Stimulated activated naive B cell treated with anti-CD40 and anti-IgM and Interleukin-4, amounts not matched to agents 10 μg/mL and 1 μg/mL and 100 μg/mL, for 72 hours (primary cell): ENCODE data around the gene UNC119B.
A peak's percentile ranks its signal among the peaks of the same experiment; 100 is the strongest.

Experiments used
- ATAC-seq, 2 donors: fragments of 150-1000 bp; cut with Tn5 transposase; replicated peaks; 2 replicates each; pipeline ENCODE4 v1.10.0; 2021; ENCODE audit warnings: moderate library complexity in 1 of 2
- DNase-seq: peaks from one replicate; pipeline ENCODE4 v3.0.0; 2021
- H3K27ac Mint-ChIP-seq: one replicate; pipeline ENCODE4 v1.8.0; 2022; ENCODE audit warnings: mild to moderate bottlenecking, mixed read lengths
- H3K27me3 Mint-ChIP-seq, 2 donors: one replicate each; pipeline ENCODE4 v1.8.0; 2022; ENCODE audit warnings: mixed read lengths in 2 of 2
- H3K36me3 Mint-ChIP-seq, 2 donors: one replicate each; pipeline ENCODE4 v1.8.0; 2022; ENCODE audit warnings: mixed read lengths in 2 of 2, mild to moderate bottlenecking in 1 of 2
- H3K4me1 Mint-ChIP-seq, 2 donors: one replicate each; pipeline ENCODE4 v1.8.0; 2022; ENCODE audit warnings: mixed read lengths in 2 of 2, mild to moderate bottlenecking in 1 of 2
- H3K4me3 Mint-ChIP-seq, 2 donors: one replicate each; pipeline ENCODE4 v1.8.0; 2022; ENCODE audit warnings: mild to moderate bottlenecking in 2 of 2, mixed read lengths in 2 of 2, moderate library complexity in 1 of 2
- H3K9me3 Mint-ChIP-seq, 2 donors: one replicate each; pipeline ENCODE4 v1.8.0; 2022; ENCODE audit warnings: mixed read lengths in 2 of 2, mild to moderate bottlenecking in 1 of 2

The UNC119B gene

DNA sequence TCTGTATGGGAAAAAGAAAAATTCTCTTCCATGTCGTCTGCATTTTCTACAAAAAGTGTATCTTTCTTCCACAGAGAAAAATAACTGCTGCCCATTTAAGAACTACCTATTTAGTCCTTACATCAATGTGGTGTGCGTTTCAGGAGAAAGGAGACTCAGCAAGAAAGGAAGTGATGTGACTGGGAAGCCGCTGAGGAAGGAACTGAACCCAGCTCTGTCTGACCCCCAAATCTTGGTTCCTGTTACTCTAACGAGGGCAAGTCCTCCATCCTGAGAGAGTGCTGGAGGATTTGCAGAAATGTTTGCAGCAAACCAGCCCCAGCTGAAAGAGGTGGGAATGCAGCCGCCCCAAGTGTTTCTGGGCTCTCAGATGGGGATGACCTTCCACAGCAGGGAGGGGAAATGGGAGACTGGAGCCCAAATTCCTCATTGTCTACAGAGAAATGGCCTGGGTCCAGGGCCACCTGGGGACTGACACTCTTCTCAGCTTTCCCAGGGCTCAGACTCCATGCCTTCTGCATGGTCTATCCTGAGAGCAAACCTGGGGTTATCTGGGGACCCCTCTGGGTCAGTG lies 30.0 kb upstream of the UNC119B start:
- Mint-ChIP-seq H3K27ac (peak overlapping the region; percentile 71), H3K27me3 (no peaks in the 10 kb centered on the region), H3K4me3 (peak overlapping the region; percentile 25 to 47), H3K9me3 (peaks cover 0 to 2% of the 10 kb centered on the region in 2 donors), H3K4me1 (peaks cover 28 to 67% of the 10 kb centered on the region in 2 donors), H3K36me3 (no peaks in the 10 kb centered on the region)
- peak in 1 of 2 donors; percentile 20 for ATAC-seq
- no peak for DNase-seq

DNA sequence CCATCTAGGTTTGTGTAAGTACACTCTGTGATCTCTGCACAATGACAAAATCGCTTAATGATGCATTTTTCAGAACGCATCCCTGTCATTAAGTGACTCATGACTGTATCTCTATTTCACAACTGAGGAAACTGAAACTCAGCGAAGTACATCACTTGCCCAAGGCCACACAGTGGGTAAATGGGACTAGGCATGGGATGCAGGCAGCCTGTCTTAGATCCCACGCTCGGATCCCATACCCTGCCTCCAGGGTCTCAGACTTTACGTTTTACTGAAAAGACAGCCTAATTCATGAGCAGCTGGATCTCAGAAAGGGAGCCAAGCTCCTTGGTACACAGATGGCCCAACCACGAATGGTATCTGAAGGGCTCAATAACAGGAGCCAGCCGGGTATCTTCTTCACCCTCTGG lies 25.7 kb upstream of the UNC119B start:
- no peak for ATAC-seq
- Mint-ChIP-seq H3K4me1 (peaks cover 29 to 63% of the 10 kb centered on the region in 2 donors), H3K4me3 (peak overlapping the region in 1 of 2 donors; percentile 37)

DNA sequence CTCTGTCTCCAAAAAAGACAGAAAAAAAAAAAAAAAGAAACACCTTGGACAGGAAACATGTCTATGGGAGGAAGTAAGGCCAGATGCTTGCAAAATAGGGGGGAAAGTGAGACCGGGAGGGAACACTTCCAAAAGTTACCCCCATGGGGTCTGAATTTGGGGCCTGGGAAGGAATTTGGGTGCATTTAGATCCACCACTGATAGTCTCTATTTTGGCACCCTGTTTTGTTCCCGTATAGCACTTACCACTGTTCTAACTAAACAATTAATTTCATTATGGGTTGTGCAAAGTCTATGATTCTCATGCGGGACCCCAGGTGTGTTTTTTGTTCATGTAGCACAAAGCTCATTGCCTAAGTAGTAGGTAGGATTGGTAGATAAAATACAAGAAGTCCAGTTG lies 24.7 kb upstream of the UNC119B start:
- ATAC-seq (no peak), DNase-seq (no peak)
- Mint-ChIP-seq H3K36me3 (peaks cover 0 to 4% of the 10 kb centered on the region in 2 donors), H3K27me3 (no peaks in the 10 kb centered on the region), H3K9me3 (peaks cover 0 to 2% of the 10 kb centered on the region in 2 donors), H3K27ac (peak overlapping the region; percentile 91), H3K4me3 (peak overlapping the region; percentile 37 to 46), H3K4me1 (peaks cover 24 to 57% of the 10 kb centered on the region in 2 donors)

More for the DNA sequence above, 25.7 kb upstream of the UNC119B start:
- peaks cover 0 to 4% of the 10 kb centered on the region in 2 donors for H3K36me3 Mint-ChIP-seq
- peaks cover 0 to 2% of the 10 kb centered on the region in 2 donors for H3K9me3 Mint-ChIP-seq
- peak overlapping the region; percentile 91 for H3K27ac Mint-ChIP-seq
- DNase-seq: no peak
- H3K27me3 Mint-ChIP-seq: no peaks in the 10 kb centered on the region

DNA sequence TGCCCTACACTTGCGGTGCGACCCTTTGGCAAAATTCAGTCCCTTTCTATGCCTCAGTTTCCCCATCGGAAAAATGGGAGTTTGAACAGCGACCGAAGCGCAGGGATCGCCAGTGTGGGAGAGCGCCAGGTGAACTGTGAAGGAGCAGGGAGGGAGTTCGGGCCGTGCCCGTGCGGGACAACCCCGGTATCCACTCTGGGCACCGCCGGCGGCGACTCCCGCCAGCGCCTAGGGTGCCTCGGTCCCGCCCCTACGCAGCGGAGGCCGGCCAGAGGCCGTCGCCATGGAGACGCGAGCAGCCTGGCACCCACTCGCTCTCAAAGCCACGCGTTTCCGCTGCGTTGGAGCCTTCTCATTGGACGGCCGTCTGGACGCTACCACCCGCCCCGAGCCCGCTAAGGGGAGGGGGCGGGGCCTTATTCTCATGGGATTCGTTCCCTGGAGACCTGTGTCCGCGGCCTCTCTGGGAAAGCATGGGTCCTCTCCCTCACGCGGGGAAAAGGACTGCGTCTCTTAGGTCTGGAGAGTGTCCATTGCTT lies 24.0 kb upstream of the UNC119B start:
- Mint-ChIP-seq H3K27ac (peak overlapping the region; percentile 98), H3K36me3 (peaks cover 3 to 4% of the 10 kb centered on the region in 2 donors), H3K4me1 (peaks cover 27 to 60% of the 10 kb centered on the region in 2 donors), H3K27me3 (no peaks in the 10 kb centered on the region), H3K9me3 (peaks cover 0 to 2% of the 10 kb centered on the region in 2 donors), H3K4me3 (peak overlapping the region; percentile 93 to 96)
- ATAC-seq: peak; percentile 81
- DNase-seq: peak; percentile 97

DNA sequence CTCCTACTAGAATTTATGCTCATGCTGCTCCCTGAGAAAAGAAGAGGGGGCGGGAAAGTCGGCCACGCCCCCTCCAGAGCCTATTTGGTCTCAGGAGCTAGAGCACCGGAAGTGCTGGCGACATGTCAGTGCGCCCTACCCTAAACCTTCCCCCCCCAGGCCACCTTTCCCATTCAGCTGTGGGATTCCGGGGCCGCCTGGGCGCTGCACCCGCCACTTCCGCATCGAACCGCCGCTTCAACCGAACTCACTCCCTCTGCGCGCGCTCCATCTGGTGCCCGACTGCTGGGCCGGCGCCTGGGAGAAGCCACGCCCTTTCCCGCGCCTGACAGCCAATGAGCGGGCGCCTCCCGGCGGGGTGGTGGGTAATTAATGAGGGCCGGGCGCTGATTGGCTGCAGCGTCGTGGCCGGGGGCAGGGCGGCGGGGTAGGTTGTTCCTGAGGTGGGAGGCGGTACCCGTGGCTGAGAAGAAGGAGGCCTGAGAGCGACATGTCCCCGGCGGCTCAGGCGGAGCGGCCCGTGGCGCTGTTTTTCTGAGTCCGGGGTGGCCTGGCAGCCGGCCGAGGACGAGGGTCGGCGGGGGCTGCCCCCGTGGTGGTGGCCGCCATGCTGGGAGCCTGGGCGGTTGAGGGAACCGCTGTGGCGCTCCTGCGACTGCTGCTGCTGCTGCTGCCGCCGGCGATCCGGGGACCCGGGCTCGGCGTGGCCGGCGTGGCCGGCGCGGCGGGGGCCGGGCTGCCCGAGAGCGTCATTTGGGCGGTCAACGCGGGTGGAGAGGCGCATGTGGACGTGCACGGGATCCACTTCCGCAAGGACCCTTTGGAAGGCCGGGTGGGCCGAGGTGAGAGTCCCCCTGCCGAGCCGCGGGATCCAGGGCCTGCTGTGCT lies 23.3 kb upstream of the UNC119B start, which contains the start of gene MLEC:
Gene MLEC (plus strand): TSS at position 460 of the 888 bp plus-strand sequence. CDS start 148 bp downstream, at position 608.
- H3K4me1 Mint-ChIP-seq: peaks cover 27 to 65% of the 10 kb centered on the region in 2 donors
- peak; percentile 99 for DNase-seq
- no peaks in the 10 kb centered on the region for H3K27me3 Mint-ChIP-seq
- peaks cover 3 to 4% of the 10 kb centered on the region in 2 donors for H3K36me3 Mint-ChIP-seq
- peak; percentile 79 to 82 for ATAC-seq
- H3K4me3 Mint-ChIP-seq: peak within 1 kb of the TSS; percentile 93 to 96
- peaks cover 0 to 2% of the 10 kb centered on the region in 2 donors for H3K9me3 Mint-ChIP-seq
- peak within 1 kb of the TSS; percentile 98 for H3K27ac Mint-ChIP-seq

DNA sequence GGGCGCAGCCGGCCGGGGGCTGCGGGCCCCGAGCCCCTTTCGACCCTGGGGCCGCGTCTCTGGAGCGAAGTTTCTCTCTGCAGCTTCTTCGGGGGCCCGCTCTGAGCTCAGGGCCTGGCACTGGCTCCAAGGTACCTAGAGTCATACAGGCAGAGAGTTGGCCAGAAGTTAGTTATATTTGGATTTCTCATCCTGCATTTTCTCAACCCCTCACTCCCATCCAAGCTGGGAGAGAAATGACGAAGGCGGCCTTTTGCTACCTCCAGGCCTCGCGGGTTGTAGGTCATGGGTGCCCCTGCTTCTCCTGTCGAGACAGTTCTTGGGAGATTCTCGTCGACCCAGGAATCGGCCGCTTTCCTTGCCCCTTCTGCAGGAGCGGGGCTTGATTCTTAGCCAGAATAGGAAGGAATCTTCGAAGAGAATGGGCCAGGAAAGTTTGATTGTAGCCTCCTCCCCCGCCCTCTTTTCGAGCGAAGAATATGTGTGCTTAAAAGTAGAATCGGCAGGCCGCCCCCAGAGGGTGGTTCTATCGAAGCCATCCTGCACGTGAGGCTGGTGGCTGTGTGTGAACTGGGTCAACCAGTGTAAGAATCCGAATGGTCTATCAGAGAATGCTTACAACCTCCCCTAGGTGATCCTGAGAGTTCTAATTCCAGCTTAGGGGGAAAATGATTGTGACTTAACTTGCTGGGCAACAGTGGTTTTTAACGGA lies 22.5 kb upstream of the UNC119B start:
- Mint-ChIP-seq H3K27me3 (no peaks in the 10 kb centered on the region), H3K4me1 (peaks cover 29 to 67% of the 10 kb centered on the region in 2 donors), H3K27ac (peak overlapping the region; percentile 79), H3K9me3 (peaks cover 0 to 2% of the 10 kb centered on the region in 2 donors), H3K4me3 (peak overlapping the region; percentile 89 to 96), H3K36me3 (peaks cover 9 to 10% of the 10 kb centered on the region in 2 donors)
- no peak for ATAC-seq
- DNase-seq: no peak

DNA sequence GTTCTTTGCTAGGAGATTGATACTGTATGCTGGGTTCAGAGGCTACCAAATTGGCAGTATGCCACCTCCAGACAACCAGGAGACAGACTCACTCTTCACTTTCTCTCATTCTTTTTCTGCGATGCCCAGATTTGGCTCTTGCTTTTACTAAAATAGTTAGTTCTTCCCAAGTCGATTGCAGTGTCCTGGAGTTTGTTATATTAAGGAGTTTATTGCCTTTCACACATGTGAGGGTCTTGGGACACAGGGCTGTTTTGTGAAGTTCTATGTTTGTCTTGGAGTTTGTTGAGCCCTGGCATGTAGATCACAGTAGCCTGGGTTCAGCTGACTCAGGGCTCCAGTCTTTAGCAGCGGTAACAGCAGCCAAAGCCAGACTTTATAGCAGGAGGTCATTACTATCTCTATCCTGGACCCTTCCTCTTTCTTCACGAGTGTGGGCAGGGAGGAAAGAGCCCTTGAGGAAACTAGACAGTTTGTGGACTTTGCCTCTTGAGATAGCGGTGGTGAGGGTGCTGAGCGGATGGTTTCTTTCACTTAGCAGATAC lies 21.7 kb upstream of the UNC119B start:
- H3K4me3 Mint-ChIP-seq: peak overlapping the region; percentile 89 to 96
- H3K27ac Mint-ChIP-seq: peak overlapping the region; percentile 37
- H3K36me3 Mint-ChIP-seq: peaks cover 13 to 15% of the 10 kb centered on the region in 2 donors
- no peaks in the 10 kb centered on the region for H3K27me3 Mint-ChIP-seq
- ATAC-seq (no peak), DNase-seq (no peak)
- H3K9me3 Mint-ChIP-seq: peaks cover 0 to 2% of the 10 kb centered on the region in 2 donors
- H3K4me1 Mint-ChIP-seq: peaks cover 32 to 66% of the 10 kb centered on the region in 2 donors

DNA sequence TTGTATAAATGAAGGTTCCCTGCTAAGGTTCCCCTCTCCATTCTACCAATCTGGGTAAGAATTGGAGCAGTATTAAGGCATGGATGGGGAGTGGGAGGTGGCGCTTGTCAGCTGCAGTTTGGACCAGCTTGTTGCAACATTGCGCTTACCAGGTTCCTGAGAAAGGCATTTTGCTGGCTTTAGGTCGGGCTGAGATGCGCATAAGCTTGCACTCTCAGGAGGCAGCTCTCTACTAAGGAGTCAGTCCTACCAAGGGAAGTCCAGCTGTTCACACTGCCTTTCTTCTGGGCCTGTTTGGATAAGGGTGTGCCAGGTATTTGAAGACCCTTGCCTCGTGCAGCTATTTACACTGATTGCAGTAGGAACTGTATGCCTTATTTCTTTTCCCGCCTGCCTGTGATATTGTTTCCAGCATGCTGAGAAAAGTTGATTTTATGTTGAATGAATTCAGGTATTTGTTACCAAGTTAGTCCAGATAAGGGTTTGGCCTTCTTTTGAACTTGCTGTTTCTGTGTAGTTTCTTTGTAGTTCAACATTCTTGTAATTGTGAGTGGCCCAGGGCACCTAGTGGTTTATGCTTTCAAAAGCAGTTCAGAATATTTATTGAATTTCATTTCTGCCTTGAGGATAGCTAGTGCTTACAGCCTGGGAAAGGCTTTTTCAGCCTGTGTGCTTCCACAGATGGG lies 20.7 kb upstream of the UNC119B start:
- Mint-ChIP-seq H3K4me1 (peaks cover 27 to 62% of the 10 kb centered on the region in 2 donors), H3K36me3 (peaks cover 18 to 23% of the 10 kb centered on the region in 2 donors), H3K27me3 (no peaks in the 10 kb centered on the region), H3K27ac (no peak overlapping the region), H3K4me3 (peak overlapping the region in 1 of 2 donors; percentile 96), H3K9me3 (peaks cover 0 to 2% of the 10 kb centered on the region in 2 donors)
- DNase-seq (no peak), ATAC-seq (no peak)

DNA sequence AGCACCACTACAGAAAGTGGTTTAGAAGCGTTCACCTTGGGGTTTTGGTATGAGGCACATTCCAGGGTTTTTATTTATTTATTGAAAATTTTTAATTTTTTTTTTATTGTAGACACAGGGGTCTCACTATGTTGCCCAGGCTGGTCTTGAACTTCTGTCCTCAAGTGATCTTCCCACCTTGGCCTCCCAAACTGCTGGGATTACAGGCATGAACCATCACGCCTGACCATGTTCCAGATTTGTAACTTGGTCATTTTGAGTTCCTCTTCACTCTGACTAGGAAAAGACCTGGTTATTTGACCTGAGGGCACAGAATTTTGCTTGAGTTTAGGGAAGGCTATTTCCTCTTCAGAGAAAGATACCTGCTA lies 20.2 kb upstream of the UNC119B start:
- no peak for DNase-seq
- Mint-ChIP-seq H3K27ac (no peak overlapping the region), H3K27me3 (no peaks in the 10 kb centered on the region), H3K4me3 (no peak overlapping the region), H3K36me3 (peaks cover 23 to 29% of the 10 kb centered on the region in 2 donors), H3K4me1 (peaks cover 25 to 62% of the 10 kb centered on the region in 2 donors), H3K9me3 (peaks cover 0 to under 1% of the 10 kb centered on the region in 2 donors)
- no peak for ATAC-seq

DNA sequence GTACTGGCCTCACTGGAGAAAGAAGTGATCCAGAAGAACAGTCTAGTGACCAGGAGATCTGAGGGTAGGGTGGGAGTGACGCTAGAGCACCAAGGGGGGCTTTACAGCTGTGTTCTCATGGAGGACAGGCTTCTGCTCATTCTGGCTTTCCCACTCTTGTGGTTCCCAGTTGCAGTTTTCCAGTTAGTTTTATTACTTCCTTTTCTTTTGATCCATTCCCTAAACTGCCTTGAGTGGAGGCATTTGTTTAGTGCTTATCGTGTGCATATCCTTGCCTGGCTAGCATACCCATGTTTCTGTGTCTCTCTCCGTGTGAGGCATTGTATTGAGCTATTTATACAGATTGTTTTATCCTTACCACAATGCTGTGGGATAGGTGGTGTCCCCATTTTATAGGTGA lies 19.3 kb upstream of the UNC119B start:
- DNase-seq: no peak
- Mint-ChIP-seq H3K27me3 (no peaks in the 10 kb centered on the region), H3K4me1 (peaks cover 25 to 57% of the 10 kb centered on the region in 2 donors), H3K36me3 (peaks cover 29 to 35% of the 10 kb centered on the region in 2 donors), H3K27ac (no peak overlapping the region), H3K4me3 (no peak overlapping the region), H3K9me3 (no peaks in the 10 kb centered on the region)
- no peak for ATAC-seq

DNA sequence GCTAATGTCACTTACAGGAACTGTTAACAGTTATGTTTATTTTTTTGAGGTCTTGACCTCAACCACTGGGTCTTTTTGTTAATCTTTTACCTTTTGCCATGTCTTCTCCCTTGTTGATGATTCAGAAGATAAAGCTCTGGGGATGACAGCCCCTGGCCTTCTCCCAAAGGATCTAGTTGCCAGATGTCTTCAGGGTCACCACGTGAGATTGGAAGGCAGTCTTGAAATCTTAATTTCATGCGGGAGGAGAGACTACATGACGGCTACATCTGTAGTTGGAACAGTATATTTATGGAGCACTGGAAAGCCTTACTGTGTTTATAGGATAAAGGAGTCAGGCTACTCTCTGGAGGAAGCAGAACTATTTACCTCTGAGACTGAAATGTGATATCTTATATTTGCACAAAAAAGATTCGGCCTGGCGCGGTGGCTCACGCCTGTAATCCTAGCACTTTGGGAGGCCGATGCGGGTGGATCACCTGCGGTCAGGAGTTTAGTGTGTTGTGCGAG lies 17.7 kb upstream of the UNC119B start:
- H3K4me1 Mint-ChIP-seq: peaks cover 27 to 62% of the 10 kb centered on the region in 2 donors
- no peaks in the 10 kb centered on the region for H3K27me3 Mint-ChIP-seq
- ATAC-seq (no peak), DNase-seq (no peak)
- H3K36me3 Mint-ChIP-seq: peaks cover 40 to 50% of the 10 kb centered on the region in 2 donors
- H3K27ac Mint-ChIP-seq: no peak overlapping the region
- no peaks in the 10 kb centered on the region for H3K9me3 Mint-ChIP-seq
- no peak overlapping the region for H3K4me3 Mint-ChIP-seq

DNA sequence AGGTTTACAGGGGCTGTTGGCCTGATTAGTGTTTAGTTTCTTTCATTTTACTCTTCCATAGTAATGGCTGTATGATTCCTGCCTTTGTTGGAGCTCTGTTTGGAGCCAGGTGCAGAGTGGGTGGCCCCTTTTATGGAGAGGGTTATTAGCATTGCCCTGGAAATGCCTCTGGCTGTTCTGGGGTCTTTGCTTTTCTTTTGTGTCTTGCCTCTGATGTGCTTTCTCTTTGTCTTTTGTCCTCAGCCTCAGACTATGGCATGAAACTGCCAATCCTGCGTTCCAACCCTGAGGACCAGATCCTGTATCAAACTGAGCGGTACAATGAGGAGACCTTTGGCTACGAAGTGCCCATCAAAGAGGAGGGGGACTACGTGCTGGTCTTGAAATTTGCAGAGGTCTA lies 16.4 kb upstream of the UNC119B start:
- H3K4me1 Mint-ChIP-seq: peaks cover 18 to 52% of the 10 kb centered on the region in 2 donors
- H3K9me3 Mint-ChIP-seq: no peaks in the 10 kb centered on the region
- no peaks in the 10 kb centered on the region for H3K27me3 Mint-ChIP-seq
- no peak for DNase-seq
- H3K27ac Mint-ChIP-seq: no peak overlapping the region
- peaks cover 41 to 58% of the 10 kb centered on the region in 2 donors for H3K36me3 Mint-ChIP-seq
- no peak overlapping the region for H3K4me3 Mint-ChIP-seq
- no peak for ATAC-seq

DNA sequence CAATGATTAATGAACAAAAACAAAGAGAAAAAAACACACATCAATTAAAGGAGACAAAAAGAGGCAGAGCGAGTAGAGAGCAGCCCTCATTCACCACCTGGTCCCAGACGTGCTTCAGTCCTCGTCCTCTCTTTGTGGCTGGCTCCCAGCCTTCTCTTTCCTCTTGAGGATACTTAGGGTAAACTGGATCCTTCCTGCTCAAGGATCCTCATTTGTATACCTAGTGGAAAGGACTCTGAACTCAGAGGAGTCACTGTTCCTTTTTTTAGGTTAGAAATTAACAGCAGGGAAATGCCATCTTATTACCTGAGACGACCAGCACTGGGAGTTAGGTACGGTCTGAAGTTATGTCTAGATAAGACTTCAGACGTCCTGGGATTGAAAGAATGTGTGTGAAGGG lies 13.6 kb upstream of the UNC119B start:
- ATAC-seq (no peak), DNase-seq (no peak)
- H3K36me3 Mint-ChIP-seq: peaks cover 50 to 83% of the 10 kb centered on the region in 2 donors

More for the DNA sequence above, 13.6 kb upstream of the UNC119B start:
- Mint-ChIP-seq H3K4me1 (peaks cover 10 to 35% of the 10 kb centered on the region in 2 donors), H3K9me3 (no peaks in the 10 kb centered on the region), H3K4me3 (no peak overlapping the region), H3K27me3 (no peaks in the 10 kb centered on the region), H3K27ac (no peak overlapping the region)
